H1 (cell line): ENCODE measurements around the gene MAGI3. TPM values are rescaled to one million over a fixed set of nuclear protein-coding genes. Genes with fewer than 3 reads are reported as not detected.

Experiments
- CTCF ChIA-PET: fragments of 300-600 bp; sonication (Branson Sonifier 250); formaldehyde crosslinking; loops from one replicate; lab custom pipeline; 2021; ENCODE audit not compliant: partially characterized antibody; lab: Charles Lee
- POLR2A ChIA-PET: fragments of 300-600 bp; sonication (Branson Sonifier 250); formaldehyde crosslinking; loops from one replicate; lab custom pipeline; 2021; ENCODE audit warnings: inconsistent platforms; ENCODE audit not compliant: partially characterized antibody; lab: Charles Lee
- DNase-seq, 2 experiments: peaks; one replicate each; pipeline versions ENCODE4 v3.0.0 to v3.0.0-alpha.2; 2010 to 2022; ENCODE audit warnings: low spot score in 2 of 2, low read depth in 1 of 2, mixed read lengths in 1 of 2
- FAIRE-seq: peaks from 2 replicates; lab custom pipeline; 2011; peaks lifted over from hg19 to GRCh38; lab: Jason Lieb, UNC
- H2AFZ ChIP-seq: 2 replicates; pipeline ENCODE4 v1.8.1; 2012; ENCODE audit warnings: low read length, inconsistent platforms
- H2AK5ac ChIP-seq: 2 replicates; pipeline ENCODE4 v1.6.1; 2013; ENCODE audit warnings: low read depth, low read length
- H2BK120ac ChIP-seq: replicated peaks from 2 replicates; pipeline ENCODE3; 2013; ENCODE audit warnings: low read depth, low read length, inconsistent platforms
- H2BK12ac ChIP-seq: 2 replicates; pipeline ENCODE4 v1.6.1; 2013; ENCODE audit warnings: low read depth, low read length
- H2BK15ac ChIP-seq: 2 replicates; pipeline ENCODE4 v1.6.1; 2013; ENCODE audit warnings: low read length
- H2BK20ac ChIP-seq: 2 replicates; pipeline ENCODE4 v1.6.1; 2013; ENCODE audit warnings: low read length
- H2BK5ac ChIP-seq: 2 replicates; pipeline ENCODE4 v1.6.1; 2013; ENCODE audit warnings: low read depth, low read length
- H3K14ac ChIP-seq: 2 replicates; pipeline ENCODE4 v1.6.1; 2013; ENCODE audit warnings: inconsistent platforms; ENCODE audit not compliant: insufficient read length
- H3K18ac ChIP-seq: 2 replicates; pipeline ENCODE4 v1.6.1; 2013; ENCODE audit warnings: low read length; ENCODE audit errors: extremely low read depth
- H3K23ac ChIP-seq: 2 replicates; pipeline ENCODE4 v1.6.1; 2013; ENCODE audit warnings: inconsistent platforms; ENCODE audit not compliant: insufficient read length
- H3K23me2 ChIP-seq: 2 replicates; pipeline ENCODE4 v1.6.1; 2013; ENCODE audit warnings: low read depth, low read length
- H3K27ac ChIP-seq: 2 replicates; pipeline ENCODE4 v1.6.1; 2011; ENCODE audit warnings: low read depth, low read length, inconsistent platforms
- H3K27me3 ChIP-seq, 4 experiments: replicated peaks in 1 of 4; 1 replicate in 1 of 4; 2 replicates in 3 of 4; pipeline versions ENCODE4 v1.6.1 to v1.8.1; 2011 to 2013; ENCODE audit warnings: low read length in 3 of 4, mild to moderate bottlenecking in 3 of 4, inconsistent platforms in 2 of 4, mixed read lengths in 2 of 4, moderate library complexity in 1 of 4; ENCODE audit not compliant: control insufficient read depth in 3 of 4, insufficient read depth in 3 of 4; ENCODE audit errors: extremely low read depth in 1 of 4
- H3K36me3 ChIP-seq, 4 experiments: 2 replicates each; pipeline versions ENCODE4 v1.6.1 to v1.8.1; 2011 to 2013; ENCODE audit warnings: mild to moderate bottlenecking in 4 of 4, low read length in 3 of 4, moderate library complexity in 2 of 4, control low read depth in 1 of 4, inconsistent platforms in 1 of 4; ENCODE audit not compliant: insufficient read depth in 4 of 4, control insufficient read depth in 2 of 4
- H3K4ac ChIP-seq: replicated peaks from 2 replicates; pipeline ENCODE3; 2013; ENCODE audit warnings: low read length, low read depth, mixed read lengths, inconsistent platforms; ENCODE audit not compliant: insufficient read length
- H3K4me1 ChIP-seq, 4 experiments: replicated peaks in 1 of 4; 1 replicate in 1 of 4; 2 replicates in 3 of 4; pipeline versions ENCODE4 v1.6.1 to v1.8.1; 2011 to 2013; ENCODE audit warnings: low read length in 3 of 4, inconsistent platforms in 2 of 4, mixed read lengths in 1 of 4; ENCODE audit not compliant: insufficient read depth in 4 of 4, control insufficient read depth in 3 of 4
- H3K4me2 ChIP-seq, 2 experiments: 2 replicates each; pipeline versions ENCODE4 v1.6.1 to v1.8.1; 2011 to 2013; ENCODE audit warnings: low read depth in 2 of 2, low read length in 2 of 2, control low read depth in 1 of 2, inconsistent platforms in 1 of 2, mild to moderate bottlenecking in 1 of 2; ENCODE audit not compliant: insufficient read depth in 1 of 2
- H3K4me3 ChIP-seq, 4 experiments: fragments of 200-600, 300-600 bp in 1 of 4; sonication (generic), shearing (Covaris generic), sonication (Bioruptor Twin) in 1 of 4; 2 replicates each; pipeline versions ENCODE4 v1.5.1 to v1.8.1; 2011 to 2016; ENCODE audit warnings: low read length in 4 of 4, low read depth in 3 of 4, control low read depth in 2 of 4, inconsistent platforms in 2 of 4, mild to moderate bottlenecking in 2 of 4, mixed read lengths in 1 of 4, moderate library complexity in 1 of 4; ENCODE audit not compliant: insufficient read depth in 2 of 4; ENCODE audit errors: extremely low read depth in 1 of 4
- H3K56ac ChIP-seq: replicated peaks from 2 replicates; pipeline ENCODE3; 2013; ENCODE audit warnings: low read depth, mild to moderate bottlenecking, mixed read lengths, low read length, inconsistent platforms; ENCODE audit not compliant: insufficient read length
- H3K79me1 ChIP-seq: 2 replicates; pipeline ENCODE4 v1.6.1; 2013; ENCODE audit warnings: low read depth, low read length, control low read depth
- H3K79me2 ChIP-seq, 2 experiments: 2 replicates each; pipeline versions ENCODE4 v1.6.1 to v1.8.1; 2012 to 2013; ENCODE audit warnings: low read length in 2 of 2, mild to moderate bottlenecking in 2 of 2, inconsistent platforms in 1 of 2; ENCODE audit not compliant: insufficient read depth in 2 of 2, control insufficient read depth in 1 of 2
- H3K9ac ChIP-seq, 4 experiments: replicated peaks in 1 of 4; 1 replicate in 1 of 4; 2 replicates in 3 of 4; pipeline versions ENCODE4 v1.6.1 to v1.8.1; 2011 to 2013; ENCODE audit warnings: low read depth in 3 of 4, low read length in 3 of 4, control low read depth in 2 of 4, mild to moderate bottlenecking in 2 of 4, moderate library complexity in 2 of 4, inconsistent platforms in 1 of 4; ENCODE audit errors: extremely low read depth in 1 of 4
- H3K9me3 ChIP-seq, 2 experiments: 2 replicates each; pipeline versions ENCODE4 v1.6.1 to v1.8.1; 2012 to 2013; ENCODE audit warnings: mild to moderate bottlenecking in 2 of 2, moderate library complexity in 2 of 2, control low read depth in 1 of 2, inconsistent platforms in 1 of 2, low read depth in 1 of 2, low read length in 1 of 2, mixed read lengths in 1 of 2; ENCODE audit not compliant: insufficient read depth in 2 of 2
- H4K20me1 ChIP-seq, 2 experiments: replicated peaks in 1 of 2; 2 replicates each; pipeline versions ENCODE3 to v1.8.1; 2011 to 2013; ENCODE audit warnings: inconsistent platforms in 2 of 2, low read length in 2 of 2, mild to moderate bottlenecking in 1 of 2; ENCODE audit not compliant: insufficient read depth in 2 of 2, control insufficient read depth in 1 of 2
- H4K5ac ChIP-seq: 2 replicates; pipeline ENCODE4 v1.6.1; 2013; ENCODE audit warnings: low read length, low read depth, mixed read lengths, inconsistent platforms; ENCODE audit not compliant: insufficient read length
- H4K8ac ChIP-seq: 2 replicates; pipeline ENCODE4 v1.8.0; 2013; ENCODE audit warnings: mild to moderate bottlenecking, moderate library complexity, low read length, inconsistent platforms; ENCODE audit not compliant: insufficient read depth; ENCODE audit errors: extremely low read depth
- H4K91ac ChIP-seq: replicated peaks from 2 replicates; pipeline ENCODE3; 2013; ENCODE audit warnings: low read length, mixed read lengths, inconsistent platforms; ENCODE audit not compliant: insufficient read length
- CEBPB ChIP-seq: IDR thresholded peaks from 2 replicates; pipeline ENCODE4 v1.6.1; 2012; ENCODE audit warnings: low read depth, low read length
- CHD1 ChIP-seq: IDR thresholded peaks from 2 replicates; pipeline ENCODE4 v1.6.1; 2012; ENCODE audit warnings: low read depth, low read length, improper control_type of control experiment
- EZH2 ChIP-seq: fragments of 200-600 bp; sonication (generic); IDR thresholded peaks from 2 replicates; pipeline ENCODE4 v1.7.1; 2012; ENCODE audit warnings: low read depth, mild to moderate bottlenecking, moderate library complexity, low read length, inconsistent platforms; ENCODE audit not compliant: severe bottlenecking
- KDM5A ChIP-seq: fragments of 200-600 bp; IDR thresholded peaks from 2 replicates; pipeline ENCODE4 v1.7.1; 2012; ENCODE audit warnings: mild to moderate bottlenecking, low read length, inconsistent platforms, mixed read lengths
- RAD21 ChIP-seq, 2 experiments: IDR thresholded peaks in 1 of 2; conservative IDR thresholded peaks in 1 of 2; 2 replicates each; pipeline ENCODE4 v1.6.1; 2011; ENCODE audit warnings: low read depth in 2 of 2, low read length in 2 of 2, improper control_type of control experiment in 1 of 2, inconsistent platforms in 1 of 2, mild to moderate bottlenecking in 1 of 2, moderate library complexity in 1 of 2
- SP4 ChIP-seq: IDR thresholded peaks from 2 replicates; pipeline ENCODE4 v1.6.1; 2012; ENCODE audit warnings: low read length, inconsistent platforms
- WGBS, 2 experiments: shearing (Covaris generic) in 1 of 2; methylation state at CpG; one replicate each; pipeline versions ENCODE4 v1.1.6 to v1.1.7; 2013 to 2015; ENCODE audit warnings: low lambda C conversion rate in 2 of 2, mixed read lengths in 2 of 2, inconsistent platforms in 1 of 2, low coverage in 1 of 2, missing lambda C conversion rate in 1 of 2; ENCODE audit not compliant: insufficient replicate concordance in 2 of 2, insufficient coverage in 1 of 2, insufficient read length in 1 of 2; ENCODE audit errors: extremely low coverage in 1 of 2, missing lambda C conversion rate in 1 of 2; 5-methylcytosine and 5-hydroxymethylcytosine counted together
- polyA plus RNA-seq, 7 experiments: library from polyadenylated mRNA; depleted of rRNA in 3 of 7; stranded (reverse) in 5 of 7; unstranded in 2 of 7; fragments of >200 nt in 5 of 7; fragments of 200-250 nt in 2 of 7; gene quantifications; 1 replicate in 5 of 7; 2 replicates in 1 of 7; 4 replicates in 1 of 7; pipeline versions ENCODE4 v1.2.1 to v1.2.3, GENCODE V29; 2011 to 2013; ENCODE audit warnings: missing spikeins in 2 of 7, mixed read lengths in 2 of 7
- total RNA-seq: library from RNA; stranded (reverse); fragmentation: NEBNext Ultra II Directional; extraction: Animal tissue kit (Norgen Biotek cat#: 25700); gene quantifications from 2 replicates; pipeline ENCODE4 v1.2.1, GENCODE V29; 2021
- TF ChIP-seq, protein P1 (sequence below), 3 experiments: IDR thresholded peaks; 1 replicate in 2 of 3; 2 replicates in 1 of 3; pipeline versions ENCODE4 v1.5.1 to v1.6.1; 2011; ENCODE audit warnings: low read length in 3 of 3, mild to moderate bottlenecking in 3 of 3, inconsistent platforms in 2 of 3, low read depth in 1 of 3, moderate library complexity in 1 of 3; ENCODE audit not compliant: insufficient read depth in 1 of 3; ENCODE audit errors: control extremely low read depth in 1 of 3

MAGI3 gene
- total and polyA plus RNA-seq, 2 of the 8 experiments (the other 6 are each of a cell fraction or from before 2014, with no cell fraction given): 2.3 to 7.8 TPM

- H2AFZ ChIP-seq: no peak overlapping the region
- 38% methylated on average over 9 of the region's 9 CpGs; no CpG with 5 or more reads in 1 of the 2 experiments for WGBS, 2 experiments
Measured at GRCh38 chr1:113391649-113392271, 1.4 kb downstream of the MAGI3 start.

More at GRCh38 chr1:113391649-113392271, 1.4 kb downstream of the MAGI3 start:
- H4K8ac ChIP-seq: no peak overlapping the region
- no peak overlapping the region for H3K18ac ChIP-seq
- no peaks in the 10 kb centered on the region for H3K79me1 ChIP-seq
- no peak overlapping the region for H3K27ac ChIP-seq
- no peak overlapping the region for H2BK15ac ChIP-seq
- H3K4me3 ChIP-seq: peak overlapping the region; percentile 78 to 94 (median 84)
- no peak overlapping the region for H4K5ac ChIP-seq
- H3K9me3 ChIP-seq: no peaks in the 10 kb centered on the region
- no peak overlapping the region for H4K91ac ChIP-seq
- H3K4me2 ChIP-seq: peak overlapping the region; percentile 81 to 95
- H4K20me1 ChIP-seq: peaks cover 8 to 10% of the 10 kb centered on the region in 2 experiments
- H3K9ac ChIP-seq: no peak overlapping the region
- H2BK12ac ChIP-seq: no peak overlapping the region
- no peak overlapping the region for H2BK120ac ChIP-seq
- no peaks in the 10 kb centered on the region for H3K36me3 ChIP-seq
- H3K27me3 ChIP-seq: no peaks in the 10 kb centered on the region; a peak in 2 of 7 replicates
- ChIA-PET POLR2A (interaction anchor here (0.6 kb wide), 1 partner anchor 36 kb away, joined by 3 read pairs; no protein-coding TSS in a partner anchor), CTCF (interaction anchor here (0.6 to 1.2 kb wide), 5 partner anchors 8 to 676 kb away, joined by 3 read pairs; partner anchors contain the start of gene PPM1J)
- H3K56ac ChIP-seq: no peak overlapping the region
- no peak overlapping the region for H3K14ac ChIP-seq
- no peak overlapping the region for H3K4ac ChIP-seq
- H3K79me2 ChIP-seq: peaks cover 0 to 37% of the 10 kb centered on the region in 2 experiments; a peak in 3 of 4 replicates
- TF ChIP-seq CEBPB (no peak), SP4 (no peak), EZH2 (no peak), RAD21 (IDR thresholded peaks at IDR 0.05 in 1 of 2, conservative IDR thresholded peaks at IDR 0.05 in 1 of 2; ENCODE audit: low read depth in 2 of 2, low read length in 2 of 2) (no peak), KDM5A (no peak), CHD1 (no peak)
- TF ChIP-seq, protein P1, sequence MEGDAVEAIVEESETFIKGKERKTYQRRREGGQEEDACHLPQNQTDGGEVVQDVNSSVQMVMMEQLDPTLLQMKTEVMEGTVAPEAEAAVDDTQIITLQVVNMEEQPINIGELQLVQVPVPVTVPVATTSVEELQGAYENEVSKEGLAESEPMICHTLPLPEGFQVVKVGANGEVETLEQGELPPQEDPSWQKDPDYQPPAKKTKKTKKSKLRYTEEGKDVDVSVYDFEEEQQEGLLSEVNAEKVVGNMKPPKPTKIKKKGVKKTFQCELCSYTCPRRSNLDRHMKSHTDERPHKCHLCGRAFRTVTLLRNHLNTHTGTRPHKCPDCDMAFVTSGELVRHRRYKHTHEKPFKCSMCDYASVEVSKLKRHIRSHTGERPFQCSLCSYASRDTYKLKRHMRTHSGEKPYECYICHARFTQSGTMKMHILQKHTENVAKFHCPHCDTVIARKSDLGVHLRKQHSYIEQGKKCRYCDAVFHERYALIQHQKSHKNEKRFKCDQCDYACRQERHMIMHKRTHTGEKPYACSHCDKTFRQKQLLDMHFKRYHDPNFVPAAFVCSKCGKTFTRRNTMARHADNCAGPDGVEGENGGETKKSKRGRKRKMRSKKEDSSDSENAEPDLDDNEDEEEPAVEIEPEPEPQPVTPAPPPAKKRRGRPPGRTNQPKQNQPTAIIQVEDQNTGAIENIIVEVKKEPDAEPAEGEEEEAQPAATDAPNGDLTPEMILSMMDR (IDR thresholded peaks at IDR 0.05; ENCODE audit: control extremely low read depth in 1 of 3, insufficient read depth in 1 of 3, low read depth in 1 of 3, low read length in 3 of 3): no peak
- no peak for FAIRE-seq
- H2AK5ac ChIP-seq: no peak overlapping the region
- peaks cover 17% of the 10 kb centered on the region for H3K23me2 ChIP-seq
- H2BK5ac ChIP-seq: no peak overlapping the region
- H2BK20ac ChIP-seq: no peak overlapping the region
- DNase-seq: no peak
- no peak overlapping the region for H3K23ac ChIP-seq
- peaks cover 0 to 11% (median 4%) of the 10 kb centered on the region in 4 experiments; a peak in 3 of 7 replicates for H3K4me1 ChIP-seq
